GM11168 (cell line): ENCODE results near the gene GTF3C4.

Source experiments
- in situ Hi-C: fragments of 300-500 bp; cut with MboI; formaldehyde crosslinking; loops from one replicate; pipeline ENCODE4 v1.12.0; 2022; ENCODE audit warnings: low sequenced_read_pairs; ENCODE audit not compliant: unreplicated experiment

GTF3C4 gene

GRCh38 chr9:132728071-132728470 lies 57.8 kb downstream of the GTF3C4 start:
- in situ Hi-C loops: no loop called here

GRCh38 chr9:132728497-132728896 lies 58.2 kb downstream of the GTF3C4 start:
- in situ Hi-C loops: no loop called here

GRCh38 chr9:132729235-132729890 lies 59.1 kb downstream of the GTF3C4 start:
- in situ Hi-C loops: no loop called here

GRCh38 chr9:132730054-132731033 lies 60.1 kb downstream of the GTF3C4 start:
- in situ Hi-C loops: no loop called here

GRCh38 chr9:132731230-132731629 lies 61.0 kb downstream of the GTF3C4 start:
- in situ Hi-C loops: no loop called here

- in situ Hi-C loops: no loop called here
Measured at GRCh38 chr9:132732326-132733259, 62.3 kb downstream of the GTF3C4 start.

GRCh38 chr9:132733260-132733815 lies 63.1 kb downstream of the GTF3C4 start:
- in situ Hi-C loops: no loop called here

- in situ Hi-C loops: no loop called here
Measured at GRCh38 chr9:132739710-132740310, 69.5 kb downstream of the GTF3C4 start.

- in situ Hi-C loops: no loop called here
Measured at GRCh38 chr9:132740526-132741309, 70.5 kb downstream of the GTF3C4 start.

GRCh38 chr9:132742821-132743311 lies 72.6 kb downstream of the GTF3C4 start:
- in situ Hi-C loops: no loop called here

GRCh38 chr9:132743931-132744479 lies 73.7 kb downstream of the GTF3C4 start:
- in situ Hi-C loops: no loop called here
